CMK (cell line): ENCODE results near the gene FALEC.

Experiments used
- DNase-seq: peaks from one replicate; pipeline ENCODE4 v3.0.0-alpha.2; 2010; ENCODE audit warnings: low read depth

The FALEC gene

GRCh38 chr1:150511985-150512660 lies 3.4 kb upstream of the FALEC start:
- no peak for DNase-seq

- DNase-seq: no peak
Observed at GRCh38 chr1:150512846-150513245, 2.7 kb upstream of the FALEC start.

- no peak for DNase-seq
Observed at GRCh38 chr1:150513351-150513791, 2.2 kb upstream of the FALEC start.

- DNase-seq: no peak
Observed at GRCh38 chr1:150514260-150514659, 1.3 kb upstream of the FALEC start.

GRCh38 chr1:150514913-150515327 lies 632 bp upstream of the FALEC start:
- no peak for DNase-seq

- DNase-seq: no peak
Observed at GRCh38 chr1:150516050-150516591, 569 bp downstream of the FALEC start.

- DNase-seq: no peak
Observed at GRCh38 chr1:150516616-150517015, 1.1 kb downstream of the FALEC start.

- DNase-seq: no peak
Observed at GRCh38 chr1:150521196-150521968, 5.8 kb downstream of the FALEC start.

- no peak for DNase-seq
Observed at GRCh38 chr1:150525348-150525747, 9.8 kb downstream of the FALEC start.

GRCh38 chr1:150528196-150528595 lies 12.6 kb downstream of the FALEC start:
- DNase-seq: no peak

GRCh38 chr1:150529017-150529416 lies 13.5 kb downstream of the FALEC start:
- no peak for DNase-seq

GRCh38 chr1:150530491-150531159 lies 15.1 kb downstream of the FALEC start:
- no peak for DNase-seq

- no peak for DNase-seq
Observed at GRCh38 chr1:150532860-150533259, 17.3 kb downstream of the FALEC start.

- DNase-seq: no peak
Observed at GRCh38 chr1:150534002-150534401, 18.4 kb downstream of the FALEC start.

- no peak for DNase-seq
Observed at GRCh38 chr1:150535511-150536287, 20.1 kb downstream of the FALEC start.

- DNase-seq: no peak
Observed at GRCh38 chr1:150536836-150537731, 21.5 kb downstream of the FALEC start.

GRCh38 chr1:150537732-150538684 lies 22.5 kb downstream of the FALEC start:
- DNase-seq: no peak

- no peak for DNase-seq
Observed at GRCh38 chr1:150543500-150544143, 28.1 kb downstream of the FALEC start.

- no peak for DNase-seq
Observed at GRCh38 chr1:150544204-150544603, 28.7 kb downstream of the FALEC start.
